Fibroblast of lung (primary cell): ENCODE results near the gene ABCB1.
"Not testable (repeated sequence)": the region's sequence is repeated elsewhere in the genome, so short reads cannot be mapped to it uniquely, and the experiment has no call there.

Experiments
- EZH2 ChIP-seq: IDR thresholded peaks from 2 replicates; pipeline ENCODE4 v1.5.1; 2012; ENCODE audit warnings: low read length, control low read depth, mild to moderate bottlenecking; ENCODE audit errors: missing control alignments
- TF ChIP-seq, protein P1 (sequence below), 2 donors: IDR thresholded peaks in 1 of 2; conservative IDR thresholded peaks in 1 of 2; 1 replicate in 1 of 2; 2 replicates in 1 of 2; pipeline ENCODE4 v1.5.1; 2011 to 2012; ENCODE audit warnings: low read length in 2 of 2, control low read depth in 1 of 2, inconsistent platforms in 1 of 2, low read depth in 1 of 2, mild to moderate bottlenecking in 1 of 2

DNA sequence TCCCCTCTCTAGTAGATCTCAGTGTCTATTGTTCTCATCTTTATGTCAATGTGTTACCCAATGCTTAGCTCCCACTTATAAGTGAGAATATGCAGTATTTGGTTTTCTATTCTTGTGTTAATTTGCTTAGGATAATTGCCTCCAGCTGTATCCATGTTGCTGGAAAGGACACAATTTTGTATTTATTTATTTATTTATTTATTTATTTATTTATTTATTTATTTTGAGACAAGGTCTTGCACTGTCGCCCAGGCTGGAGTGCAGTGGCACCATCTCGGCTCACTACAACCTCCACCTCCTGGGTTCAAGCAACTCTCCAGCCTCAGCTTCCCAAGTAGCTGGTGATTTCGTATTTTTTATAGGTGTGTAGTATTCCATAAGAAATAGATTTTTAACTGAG lies 140.2 kb downstream of the ABCB1 start:
- TF ChIP-seq, protein P1, sequence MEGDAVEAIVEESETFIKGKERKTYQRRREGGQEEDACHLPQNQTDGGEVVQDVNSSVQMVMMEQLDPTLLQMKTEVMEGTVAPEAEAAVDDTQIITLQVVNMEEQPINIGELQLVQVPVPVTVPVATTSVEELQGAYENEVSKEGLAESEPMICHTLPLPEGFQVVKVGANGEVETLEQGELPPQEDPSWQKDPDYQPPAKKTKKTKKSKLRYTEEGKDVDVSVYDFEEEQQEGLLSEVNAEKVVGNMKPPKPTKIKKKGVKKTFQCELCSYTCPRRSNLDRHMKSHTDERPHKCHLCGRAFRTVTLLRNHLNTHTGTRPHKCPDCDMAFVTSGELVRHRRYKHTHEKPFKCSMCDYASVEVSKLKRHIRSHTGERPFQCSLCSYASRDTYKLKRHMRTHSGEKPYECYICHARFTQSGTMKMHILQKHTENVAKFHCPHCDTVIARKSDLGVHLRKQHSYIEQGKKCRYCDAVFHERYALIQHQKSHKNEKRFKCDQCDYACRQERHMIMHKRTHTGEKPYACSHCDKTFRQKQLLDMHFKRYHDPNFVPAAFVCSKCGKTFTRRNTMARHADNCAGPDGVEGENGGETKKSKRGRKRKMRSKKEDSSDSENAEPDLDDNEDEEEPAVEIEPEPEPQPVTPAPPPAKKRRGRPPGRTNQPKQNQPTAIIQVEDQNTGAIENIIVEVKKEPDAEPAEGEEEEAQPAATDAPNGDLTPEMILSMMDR (conservative IDR thresholded peaks at IDR 0.05 in 1 of 2, IDR thresholded peaks at IDR 0.05 in 1 of 2; ENCODE audit: low read depth in 1 of 2, low read length in 2 of 2), result not testable (repeated sequence)
- not testable (repeated sequence) for TF ChIP-seq EZH2
